ENCODE results near the gene HSBP1.

Gene HSBP1

GRCh38 chr16:83807710-83808572 is at the start of gene HSBP1:
HSBP1 (plus strand) TSS chr16:83807978; CDS start chr16:83808077, 99 bp downstream.
- Mint-ChIP-seq H3K27me3 (ENCODE audit: low read depth) (peaks cover 8% of the 10 kb centered on the region), H3K27ac (peak within 1 kb of the TSS; percentile 90 to 97 (median 92)), H3K9me3 (no peaks in the 10 kb centered on the region), H3K4me3 (peak within 1 kb of the TSS; percentile 98 to 99 (median 99)), H3K4me1 (peaks cover 24% of the 10 kb centered on the region), H3K36me3 (ENCODE audit: low read depth) (peaks cover 34% of the 10 kb centered on the region)
- no peak for TF ChIP-seq CTCF (IDR thresholded peaks at IDR 0.05; ENCODE audit: unreplicated experiment in 3 of 3)

GRCh38 chr16:83762141-83762991 is 45.4 kb upstream of the HSBP1 start:
- no peak overlapping the region for H3K27ac Mint-ChIP-seq
- no peaks in the 10 kb centered on the region for H3K27me3 Mint-ChIP-seq (ENCODE audit: low read depth)
- peaks cover 8% of the 10 kb centered on the region for H3K4me1 Mint-ChIP-seq
- H3K4me3 Mint-ChIP-seq, result no peak overlapping the region
- no peak for TF ChIP-seq CTCF (IDR thresholded peaks at IDR 0.05; ENCODE audit: unreplicated experiment in 3 of 3)
- H3K9me3 Mint-ChIP-seq, result peaks cover 6% of the 10 kb centered on the region
- H3K36me3 Mint-ChIP-seq (ENCODE audit: low read depth), result no peaks in the 10 kb centered on the region

- H3K4me1 Mint-ChIP-seq, result peaks cover 8% of the 10 kb centered on the region
- no peak for TF ChIP-seq CTCF (IDR thresholded peaks at IDR 0.05; ENCODE audit: unreplicated experiment in 3 of 3)
- no peak overlapping the region for H3K4me3 Mint-ChIP-seq
- peaks cover 6% of the 10 kb centered on the region for H3K9me3 Mint-ChIP-seq
- no peak overlapping the region for H3K27ac Mint-ChIP-seq
- H3K27me3 Mint-ChIP-seq (ENCODE audit: low read depth), result no peaks in the 10 kb centered on the region
- no peaks in the 10 kb centered on the region for H3K36me3 Mint-ChIP-seq (ENCODE audit: low read depth)
Measured at GRCh38 chr16:83762992-83763358, 44.8 kb upstream of the HSBP1 start.

GRCh38 chr16:83768986-83769385 is 38.8 kb upstream of the HSBP1 start:
- Mint-ChIP-seq H3K9me3 (no peaks in the 10 kb centered on the region), H3K27me3 (ENCODE audit: low read depth) (peaks cover 4% of the 10 kb centered on the region), H3K4me1 (no peaks in the 10 kb centered on the region), H3K36me3 (ENCODE audit: low read depth) (no peaks in the 10 kb centered on the region), H3K4me3 (no peak overlapping the region), H3K27ac (no peak overlapping the region)
- no peak for TF ChIP-seq CTCF (IDR thresholded peaks at IDR 0.05; ENCODE audit: unreplicated experiment in 3 of 3)

- no peak for TF ChIP-seq CTCF (IDR thresholded peaks at IDR 0.05; ENCODE audit: unreplicated experiment in 3 of 3)
- Mint-ChIP-seq H3K27ac (no peak overlapping the region), H3K9me3 (no peaks in the 10 kb centered on the region), H3K4me1 (no peaks in the 10 kb centered on the region), H3K4me3 (no peak overlapping the region), H3K27me3 (ENCODE audit: low read depth) (peaks cover 4% of the 10 kb centered on the region), H3K36me3 (ENCODE audit: low read depth) (no peaks in the 10 kb centered on the region)
Measured at GRCh38 chr16:83769397-83770008, 38.3 kb upstream of the HSBP1 start.

Data from nephron (organoid).